CD4-positive, alpha-beta T cell treated with Interleukin-12 subunit alpha and Interleukin-12 subunit beta, for 1 hour (primary cell): ENCODE data around the gene ATG2B.
"Not testable (repeated sequence)": the region's sequence is repeated elsewhere in the genome, so short reads cannot be mapped to it uniquely, and the experiment has no call there.

Source experiments
- DNase-seq: peaks from one replicate; pipeline ENCODE4 v3.0.0-alpha.2; 2020

ATG2B gene

GRCh38 chr14:96376093-96376492 is 13.0 kb upstream of the ATG2B start:
- no peak for DNase-seq

- DNase-seq: no peak
These were observed 10.4 kb upstream of the ATG2B start for GRCh38 chr14:96373538-96373937.

- no peak for DNase-seq
These were observed 7.4 kb upstream of the ATG2B start for GRCh38 chr14:96370528-96370927.

- DNase-seq: no peak
These were observed 5.4 kb upstream of the ATG2B start for GRCh38 chr14:96368534-96368933.

- no peak for DNase-seq
These were observed 1.8 kb upstream of the ATG2B start for GRCh38 chr14:96364962-96365361.

GRCh38 chr14:96363751-96364336 is 703 bp upstream of the ATG2B start:
- DNase-seq: peak; percentile 38

- DNase-seq: peak; percentile 78
These were observed 823 bp downstream of the ATG2B start for GRCh38 chr14:96362071-96362964.

- no peak for DNase-seq
These were observed 3.2 kb downstream of the ATG2B start for GRCh38 chr14:96359959-96360358.

GRCh38 chr14:96357216-96357615 is 5.9 kb downstream of the ATG2B start:
- DNase-seq: no peak

GRCh38 chr14:96354246-96354645 is 8.9 kb downstream of the ATG2B start:
- DNase-seq: no peak

GRCh38 chr14:96352708-96353107 is 10.4 kb downstream of the ATG2B start:
- no peak for DNase-seq

GRCh38 chr14:96351986-96352385 is 11.2 kb downstream of the ATG2B start:
- DNase-seq: no peak

- DNase-seq: no peak
These were observed 13.7 kb downstream of the ATG2B start for GRCh38 chr14:96349286-96350075.

GRCh38 chr14:96347957-96348356 is 15.2 kb downstream of the ATG2B start:
- DNase-seq: not testable (repeated sequence)

- DNase-seq: no peak
These were observed 17.5 kb downstream of the ATG2B start for GRCh38 chr14:96345669-96346068.

GRCh38 chr14:96341323-96341722 is 21.8 kb downstream of the ATG2B start:
- no peak for DNase-seq

- no peak for DNase-seq
These were observed 24.6 kb downstream of the ATG2B start for GRCh38 chr14:96338551-96338950.

- no peak for DNase-seq
These were observed 38.9 kb downstream of the ATG2B start for GRCh38 chr14:96324219-96324618.

GRCh38 chr14:96320605-96321004 is 42.5 kb downstream of the ATG2B start:
- DNase-seq: peak; percentile 10

- DNase-seq: no peak
These were observed 44.3 kb downstream of the ATG2B start for GRCh38 chr14:96318836-96319235.

- no peak for DNase-seq
These were observed 47.1 kb downstream of the ATG2B start for GRCh38 chr14:96316087-96316486.

- DNase-seq: no peak
These were observed 52.2 kb downstream of the ATG2B start for GRCh38 chr14:96310906-96311305.

GRCh38 chr14:96309896-96310330 is 53.2 kb downstream of the ATG2B start:
- DNase-seq: no peak
